Measurements from ENCODE around the gene PAK2.
"Not testable (repeated sequence)": the region's sequence is repeated elsewhere in the genome, so short reads cannot be mapped to it uniquely, and the experiment has no call there.

Gene PAK2

GRCh38 chr3:196736670-196737374, 2.8 kb upstream of the PAK2 start:
- no peak for DNase-seq

- no peak for DNase-seq
Measured at GRCh38 chr3:196737655-196738054, 2.0 kb upstream of the PAK2 start.

GRCh38 chr3:196740481-196741248, 1.0 kb downstream of the PAK2 start:
- DNase-seq, result peak; percentile 27 to 49 (median 40)

GRCh38 chr3:196741249-196741889, 1.7 kb downstream of the PAK2 start:
- peak in 1 of 4 experiments; percentile 36 for DNase-seq

- DNase-seq, result not testable (repeated sequence)
Measured at GRCh38 chr3:196743569-196743968, 3.9 kb downstream of the PAK2 start.

GRCh38 chr3:196749125-196749524, 9.5 kb downstream of the PAK2 start:
- DNase-seq, result peak; percentile 42 to 67 (median 58)

GRCh38 chr3:196753201-196753600, 13.5 kb downstream of the PAK2 start:
- DNase-seq, result no peak

GRCh38 chr3:196754091-196754981, 14.7 kb downstream of the PAK2 start:
- no peak for DNase-seq

GRCh38 chr3:196756732-196757131, 17.1 kb downstream of the PAK2 start:
- DNase-seq, result no peak

- peak in 2 of 4 experiments; percentile 33 to 49 for DNase-seq
Measured at GRCh38 chr3:196757876-196758739, 18.5 kb downstream of the PAK2 start.

- DNase-seq, result peak in 3 of 4 experiments; percentile 34 to 54 (median 40)
Measured at GRCh38 chr3:196763179-196763578, 23.5 kb downstream of the PAK2 start.

- DNase-seq, result no peak
Measured at GRCh38 chr3:196765454-196765853, 25.8 kb downstream of the PAK2 start.

GRCh38 chr3:196771067-196771466, 31.4 kb downstream of the PAK2 start:
- no peak for DNase-seq

- no peak for DNase-seq
Measured at GRCh38 chr3:196772102-196772501, 32.4 kb downstream of the PAK2 start.

- no peak for DNase-seq
Measured at GRCh38 chr3:196772897-196773296, 33.2 kb downstream of the PAK2 start.

- peak in 3 of 4 experiments; percentile 24 to 50 (median 50) for DNase-seq
Measured at GRCh38 chr3:196774191-196774820, 34.6 kb downstream of the PAK2 start.

- DNase-seq, result peak in 2 of 4 experiments; percentile 25 to 41
Measured at GRCh38 chr3:196774848-196775422, 35.3 kb downstream of the PAK2 start.

GRCh38 chr3:196775938-196776337, 36.3 kb downstream of the PAK2 start:
- peak in 2 of 4 experiments; percentile 19 to 22 for DNase-seq

GRCh38 chr3:196777836-196778235, 38.2 kb downstream of the PAK2 start:
- no peak for DNase-seq

- no peak for DNase-seq
Measured at GRCh38 chr3:196778755-196779154, 39.1 kb downstream of the PAK2 start.
